Erythroblast (primary cell): ENCODE results near the gene PLCG1.

Source experiments
- DNase-seq, 2 experiments: peaks; one replicate each; lab custom pipeline; 2025; lab: John Stamatoyannopoulos, UW
- GATA1 ChIP-seq: IDR thresholded peaks from 2 replicates; pipeline ENCODE4 v1.6.1; 2011; ENCODE audit warnings: low read depth, mild to moderate bottlenecking, control low read depth, low read length, moderate library complexity
- POLR2A ChIP-seq: IDR thresholded peaks from 2 replicates; pipeline ENCODE4 v1.6.1; 2011; ENCODE audit warnings: mild to moderate bottlenecking, low read length

Gene PLCG1

DNA sequence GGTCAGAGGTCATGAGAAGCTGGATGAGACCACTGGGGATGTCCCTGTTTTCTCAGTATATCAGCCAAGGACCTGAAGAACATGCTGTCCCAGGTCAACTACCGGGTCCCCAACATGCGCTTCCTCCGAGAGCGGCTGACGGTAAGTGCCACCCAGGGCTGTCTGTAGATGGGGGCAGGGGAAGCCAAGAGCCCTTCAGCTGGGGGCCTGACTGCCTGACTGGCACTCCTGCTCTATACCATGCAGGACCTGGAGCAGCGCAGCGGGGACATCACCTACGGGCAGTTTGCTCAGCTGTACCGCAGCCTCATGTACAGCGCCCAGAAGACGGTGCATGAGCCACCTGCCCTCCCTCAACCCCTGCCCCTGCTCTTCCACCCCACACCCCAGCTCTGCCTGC, 25.1 kb downstream of the PLCG1 start:
- TF ChIP-seq POLR2A, result no peak
- DNase-seq, result no peak

DNA sequence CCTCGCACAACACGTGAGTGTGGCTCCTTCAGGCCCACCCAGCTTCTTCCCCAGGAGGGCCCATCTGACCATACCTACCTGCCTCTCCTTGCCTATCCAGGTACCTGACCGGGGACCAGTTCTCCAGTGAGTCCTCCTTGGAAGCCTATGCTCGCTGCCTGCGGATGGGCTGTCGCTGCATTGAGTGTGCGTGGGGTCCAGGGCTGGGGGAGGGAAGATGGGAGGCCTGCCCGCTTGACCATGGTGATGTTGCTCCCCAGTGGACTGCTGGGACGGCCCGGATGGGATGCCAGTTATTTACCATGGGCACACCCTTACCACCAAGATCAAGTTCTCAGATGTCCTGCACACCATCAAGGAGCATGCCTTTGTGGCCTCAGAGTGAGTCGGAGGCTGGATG, 26.5 kb downstream of the PLCG1 start:
- TF ChIP-seq GATA1, result no peak
- no peak for TF ChIP-seq POLR2A
- no peak for DNase-seq

DNA sequence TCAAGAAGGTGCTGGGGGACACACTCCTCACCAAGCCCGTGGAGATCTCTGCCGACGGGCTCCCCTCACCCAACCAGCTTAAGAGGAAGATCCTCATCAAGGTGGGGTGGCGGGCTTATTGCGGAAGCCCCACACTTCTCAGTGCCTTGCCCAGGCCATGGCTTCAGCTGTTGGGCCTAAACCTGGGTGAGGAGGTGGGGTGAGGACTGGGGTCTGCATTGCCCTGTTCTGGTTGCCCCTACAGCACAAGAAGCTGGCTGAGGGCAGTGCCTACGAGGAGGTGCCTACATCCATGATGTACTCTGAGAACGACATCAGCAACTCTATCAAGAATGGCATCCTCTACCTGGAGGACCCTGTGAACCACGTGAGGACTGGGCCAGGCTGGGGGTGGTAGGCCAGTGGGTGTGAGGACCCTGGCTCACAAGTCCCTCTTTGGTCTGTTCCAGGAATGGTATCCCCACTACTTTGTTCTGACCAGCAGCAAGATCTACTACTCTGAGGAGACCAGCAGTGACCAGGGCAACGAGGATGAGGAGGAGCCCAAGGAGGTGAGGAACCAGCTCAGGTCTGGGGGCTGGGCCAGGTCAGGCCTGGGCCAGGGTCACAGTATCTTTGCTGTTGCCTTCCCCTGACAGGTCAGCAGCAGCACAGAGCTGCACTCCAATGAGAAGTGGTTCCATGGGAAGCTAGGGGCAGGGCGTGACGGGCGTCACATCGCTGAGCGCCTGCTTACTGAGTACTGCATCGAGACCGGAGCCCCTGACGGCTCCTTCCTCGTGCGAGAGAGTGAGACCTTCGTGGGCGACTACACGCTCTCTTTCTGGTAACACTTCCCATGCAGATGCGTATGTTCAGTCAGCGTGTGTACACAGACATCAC, 27.9 kb downstream of the PLCG1 start:
- no peak for DNase-seq
- TF ChIP-seq POLR2A, result no peak
- TF ChIP-seq GATA1, result no peak

DNA sequence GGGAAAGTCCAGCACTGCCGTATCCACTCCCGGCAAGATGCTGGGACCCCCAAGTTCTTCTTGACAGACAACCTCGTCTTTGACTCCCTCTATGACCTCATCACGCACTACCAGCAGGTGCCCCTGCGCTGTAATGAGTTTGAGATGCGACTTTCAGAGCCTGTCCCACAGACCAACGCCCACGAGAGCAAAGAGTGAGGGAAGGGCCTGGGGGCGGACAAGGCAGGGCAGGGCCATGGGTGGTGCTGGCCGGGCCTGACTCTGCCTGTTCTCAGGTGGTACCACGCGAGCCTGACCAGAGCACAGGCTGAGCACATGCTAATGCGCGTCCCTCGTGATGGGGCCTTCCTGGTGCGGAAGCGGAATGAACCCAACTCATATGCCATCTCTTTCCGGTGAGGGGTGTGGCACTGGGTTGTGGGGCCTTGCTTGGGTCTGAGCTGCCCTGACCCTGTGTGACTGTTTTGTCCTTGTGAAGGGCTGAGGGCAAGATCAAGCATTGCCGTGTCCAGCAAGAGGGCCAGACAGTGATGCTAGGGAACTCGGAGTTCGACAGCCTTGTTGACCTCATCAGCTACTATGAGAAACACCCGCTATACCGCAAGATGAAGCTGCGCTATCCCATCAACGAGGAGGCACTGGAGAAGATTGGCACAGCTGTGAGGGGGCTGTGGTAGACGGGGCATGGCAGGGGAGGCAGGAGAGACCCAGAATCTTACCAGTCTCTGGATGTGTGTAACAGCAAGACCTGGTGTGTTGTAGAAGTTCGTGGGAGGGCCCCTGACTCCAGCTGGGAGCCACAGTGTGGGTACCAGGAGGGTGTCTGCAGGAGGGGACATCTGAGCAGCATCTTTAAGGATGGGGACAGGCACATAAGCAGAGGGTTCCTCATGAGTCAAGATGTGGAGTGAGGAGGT, 29.1 kb downstream of the PLCG1 start:
- DNase-seq, result no peak
- no peak for TF ChIP-seq POLR2A
- no peak for TF ChIP-seq GATA1

DNA sequence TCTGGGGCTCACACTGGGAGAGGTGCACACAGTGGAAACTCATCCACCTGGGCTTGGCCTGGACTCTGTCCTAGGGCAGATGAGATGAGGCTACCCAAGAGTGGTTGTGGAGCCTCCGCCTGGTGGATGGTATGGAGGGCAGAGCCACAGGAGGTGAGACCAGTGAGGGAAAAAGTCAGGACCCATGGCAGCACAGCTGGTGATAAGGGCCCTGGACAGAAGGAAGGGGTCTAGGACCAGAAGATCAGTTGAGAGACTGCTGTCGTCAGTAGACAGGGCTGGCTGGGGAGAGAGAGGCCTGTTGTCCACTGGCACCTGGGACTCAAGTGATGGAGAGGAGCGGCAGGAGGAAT, 29.8 kb downstream of the PLCG1 start:
- no peak for DNase-seq

DNA sequence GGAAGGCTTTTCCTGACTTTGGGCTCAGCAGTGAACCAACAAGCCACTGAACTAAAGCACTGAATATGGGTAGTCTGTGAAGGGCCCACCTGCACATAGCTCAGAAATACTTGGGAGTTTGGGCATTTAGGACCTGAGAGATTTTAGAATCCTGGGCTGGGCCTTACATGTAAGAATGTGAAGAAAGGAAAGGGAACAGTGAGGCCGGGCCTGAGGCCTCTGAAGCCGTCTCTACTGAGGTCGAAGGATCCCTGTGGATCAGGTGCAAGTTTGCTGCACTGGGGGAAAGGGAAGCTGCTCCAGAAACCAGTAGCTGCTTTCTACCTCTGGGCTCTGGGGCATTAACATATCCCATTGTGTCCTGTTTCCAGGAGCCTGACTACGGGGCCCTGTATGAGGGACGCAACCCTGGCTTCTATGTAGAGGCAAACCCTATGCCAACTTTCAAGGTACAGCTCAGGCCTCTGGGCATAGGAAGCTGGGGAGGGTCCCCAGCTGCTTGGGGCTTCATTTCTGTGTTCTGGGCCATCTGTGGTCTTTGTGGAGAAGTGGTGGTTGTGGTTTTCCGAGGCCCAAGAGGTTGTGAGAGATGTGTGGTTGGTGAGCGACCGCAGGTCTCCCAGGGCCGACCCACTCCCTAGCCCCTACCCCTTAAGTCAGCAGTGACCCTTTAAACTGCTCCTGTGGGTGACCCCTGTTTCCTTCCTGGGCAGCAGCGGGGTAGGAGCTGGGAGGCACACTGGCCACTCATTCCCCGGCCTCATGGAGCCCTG, 30.3 kb downstream of the PLCG1 start:
- TF ChIP-seq POLR2A (no peak), GATA1 (no peak)
- DNase-seq, result no peak

More for the DNA sequence above, 29.8 kb downstream of the PLCG1 start:
- TF ChIP-seq POLR2A (no peak), GATA1 (no peak)

DNA sequence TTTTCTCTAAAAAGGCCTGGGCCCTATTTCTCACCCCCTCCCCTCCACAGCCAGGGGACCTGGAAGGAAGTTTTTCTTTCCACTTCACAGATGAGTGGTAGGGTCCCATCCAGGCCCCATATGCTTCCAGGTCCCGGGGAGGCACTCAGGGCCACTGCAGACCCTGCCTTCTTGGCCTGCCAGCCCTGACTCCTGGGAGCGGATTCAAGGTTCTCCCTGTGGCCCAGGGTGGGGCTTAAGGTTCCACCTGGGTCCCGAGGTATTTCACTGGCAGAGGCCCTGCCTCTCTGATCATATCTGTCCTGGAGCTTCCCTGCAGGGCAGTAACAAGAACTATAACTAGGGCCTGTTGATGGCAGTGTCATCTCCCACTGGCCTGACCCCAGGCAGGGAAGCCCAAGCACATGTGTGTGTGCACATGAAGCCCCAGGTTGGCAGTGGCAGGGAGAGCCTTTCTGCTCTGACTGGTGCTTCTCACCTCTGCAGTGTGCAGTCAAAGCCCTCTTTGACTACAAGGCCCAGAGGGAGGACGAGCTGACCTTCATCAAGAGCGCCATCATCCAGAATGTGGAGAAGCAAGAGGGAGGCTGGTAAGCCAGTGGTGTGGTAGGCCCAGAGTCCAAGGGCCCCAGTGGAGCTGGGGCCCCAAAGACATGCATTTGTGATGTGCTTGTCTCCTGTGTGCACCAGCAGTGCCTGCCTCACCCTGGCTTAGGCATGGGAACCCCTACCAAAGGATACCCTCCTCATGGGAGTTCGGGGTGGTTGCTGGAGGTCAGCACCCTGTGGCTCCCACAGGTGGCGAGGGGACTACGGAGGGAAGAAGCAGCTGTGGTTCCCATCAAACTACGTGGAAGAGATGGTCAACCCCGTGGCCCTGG, 31.2 kb downstream of the PLCG1 start:
- TF ChIP-seq POLR2A (no peak), GATA1 (no peak)
- no peak for DNase-seq

DNA sequence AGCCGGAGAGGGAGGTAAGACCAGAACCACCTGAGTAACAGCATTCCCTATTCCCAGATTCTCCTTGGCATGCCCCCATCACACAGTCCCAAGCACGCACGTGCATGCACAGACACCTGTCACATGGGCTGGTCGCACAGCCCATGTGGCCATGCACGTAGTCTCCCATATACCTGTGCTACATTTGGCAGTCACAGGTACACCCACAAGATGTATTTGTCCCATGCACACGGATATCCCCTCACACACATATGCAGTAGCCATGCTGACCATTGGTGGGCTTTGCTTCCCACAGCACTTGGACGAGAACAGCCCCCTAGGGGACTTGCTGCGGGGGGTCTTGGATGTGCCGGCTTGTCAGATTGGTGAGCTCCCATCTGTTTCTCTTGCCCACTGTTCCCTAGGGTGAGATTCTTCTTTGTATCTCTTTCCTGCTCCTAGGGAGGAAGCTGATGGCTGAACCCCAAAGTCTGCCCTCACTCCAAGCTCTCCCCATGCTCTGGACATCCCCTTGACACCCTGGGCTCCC, 31.9 kb downstream of the PLCG1 start:
- TF ChIP-seq POLR2A, result no peak
- no peak for TF ChIP-seq GATA1
- no peak for DNase-seq

DNA sequence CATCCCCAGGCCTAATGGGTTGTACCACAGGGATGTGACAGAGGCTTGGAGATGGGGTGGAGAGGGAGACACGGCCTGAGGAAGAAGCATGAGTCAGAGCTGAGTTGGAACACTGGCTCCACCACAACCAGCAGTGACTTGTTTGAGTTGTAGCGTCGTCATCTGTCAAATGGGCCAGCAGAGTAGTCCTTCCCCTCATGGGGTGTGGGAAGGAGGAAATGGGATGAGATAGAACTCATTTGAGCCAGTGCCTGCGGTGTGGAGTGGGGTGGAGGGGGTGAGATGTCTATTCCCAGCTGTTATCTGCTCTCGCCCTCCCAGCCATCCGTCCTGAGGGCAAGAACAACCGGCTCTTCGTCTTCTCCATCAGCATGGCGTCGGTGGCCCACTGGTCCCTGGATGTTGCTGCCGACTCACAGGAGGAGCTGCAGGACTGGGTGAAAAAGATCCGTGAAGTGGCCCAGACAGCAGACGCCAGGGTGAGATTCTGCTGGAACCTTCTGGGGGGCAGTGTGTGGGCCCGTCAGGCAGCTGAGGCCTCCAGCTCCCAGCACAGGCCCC, 32.5 kb downstream of the PLCG1 start:
- no peak for DNase-seq

DNA sequence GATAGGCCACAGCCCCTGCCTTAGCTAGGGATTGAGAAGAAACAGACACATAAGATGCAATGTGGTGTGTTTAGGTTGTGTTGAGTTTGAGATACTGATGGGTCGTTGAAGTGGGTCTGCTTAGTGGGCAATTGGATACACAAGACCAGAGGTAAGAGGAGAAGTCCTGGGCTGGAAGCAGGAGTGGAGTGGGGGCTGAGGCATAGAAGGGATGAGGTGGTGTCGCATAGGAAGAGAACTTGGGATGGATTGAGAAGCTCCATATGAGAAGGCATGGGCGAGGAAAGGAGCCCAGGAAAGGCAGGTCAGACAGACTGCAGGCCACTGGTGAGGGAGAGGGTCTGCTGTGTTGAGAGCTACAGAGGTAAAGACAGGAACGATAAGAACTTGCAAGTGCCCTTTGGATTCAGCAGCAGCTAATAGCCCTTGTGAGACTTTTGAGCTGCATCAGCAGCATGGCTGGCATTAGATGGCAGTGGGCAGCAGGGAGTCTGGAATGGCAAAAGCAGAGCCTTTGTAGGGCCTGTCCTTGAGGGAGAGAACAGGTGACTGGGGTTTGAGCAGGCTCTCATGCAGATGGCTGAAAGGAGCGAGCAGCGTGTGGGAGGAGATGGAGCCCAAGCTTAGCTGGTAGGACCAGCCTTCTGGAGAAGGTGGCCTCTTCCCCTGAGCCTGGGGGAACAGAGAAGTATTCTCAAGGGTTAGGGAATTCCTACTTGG, 33.2 kb downstream of the PLCG1 start:
- TF ChIP-seq POLR2A (no peak), GATA1 (no peak)
- DNase-seq, result no peak

More for the DNA sequence above, 32.5 kb downstream of the PLCG1 start:
- TF ChIP-seq GATA1, result no peak
- TF ChIP-seq POLR2A, result no peak

DNA sequence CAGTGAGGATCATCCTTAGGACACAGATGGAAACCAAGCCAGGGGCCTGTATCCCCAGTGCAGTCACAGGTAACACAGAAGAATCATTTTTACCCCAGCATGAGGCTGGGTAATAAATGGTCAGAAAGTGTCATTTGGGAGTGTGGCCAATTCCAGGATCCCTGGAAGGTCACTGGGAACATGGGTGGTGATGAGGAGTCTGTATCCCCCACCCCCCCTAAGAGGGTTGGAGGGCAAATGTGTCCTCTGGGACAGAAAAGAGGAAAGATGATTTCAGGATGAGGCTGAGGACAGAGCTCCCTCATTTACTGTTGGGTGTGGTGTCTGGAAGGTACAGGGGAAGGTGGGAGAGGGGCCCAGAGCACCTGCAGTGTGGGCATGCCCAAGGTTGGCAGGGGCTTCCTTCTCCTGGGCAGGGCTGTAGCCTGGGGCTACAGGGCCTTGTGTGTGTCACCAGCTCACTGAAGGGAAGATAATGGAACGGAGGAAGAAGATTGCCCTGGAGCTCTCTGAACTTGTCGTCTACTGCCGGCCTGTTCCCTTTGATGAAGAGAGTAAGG, 34.5 kb downstream of the PLCG1 start:
- TF ChIP-seq GATA1 (no peak), POLR2A (no peak)
- no peak for DNase-seq
